Hematopoietic multipotent progenitor cell treated with erythropoietin and hydrocortisone succinate and interleukin-3 and kit ligand, for 4 days (in vitro differentiated cells): ENCODE data around the gene PLPPR2.
A peak's percentile ranks its signal among the peaks of the same experiment; 100 is the strongest.
"Not testable (repeated sequence)": the region's sequence is repeated elsewhere in the genome, so short reads cannot be mapped to it uniquely, and the experiment has no call there.

Source experiments
- DNase-seq: peaks from one replicate; pipeline ENCODE4 v3.0.0-alpha.2; 2015

The PLPPR2 gene

DNA sequence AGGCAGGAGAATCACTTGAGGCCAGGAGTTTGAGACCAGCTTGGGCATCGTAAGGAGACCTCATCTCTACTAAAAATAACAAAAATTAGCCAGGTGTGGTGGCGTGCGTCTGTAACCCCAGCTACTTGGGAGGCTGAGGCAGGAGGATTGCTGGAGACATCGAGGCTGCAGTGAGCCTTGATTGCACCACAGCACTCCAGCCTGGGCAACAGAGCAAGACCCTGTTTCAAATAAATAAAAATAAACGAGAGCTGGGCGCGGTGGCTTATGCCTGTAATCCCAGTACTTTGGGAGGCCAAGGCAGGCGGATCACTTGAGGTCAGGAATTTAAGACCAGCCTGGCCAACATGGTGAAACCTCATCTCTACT is 15.1 kb upstream of the PLPPR2 start:
- not testable (repeated sequence) for DNase-seq

DNA sequence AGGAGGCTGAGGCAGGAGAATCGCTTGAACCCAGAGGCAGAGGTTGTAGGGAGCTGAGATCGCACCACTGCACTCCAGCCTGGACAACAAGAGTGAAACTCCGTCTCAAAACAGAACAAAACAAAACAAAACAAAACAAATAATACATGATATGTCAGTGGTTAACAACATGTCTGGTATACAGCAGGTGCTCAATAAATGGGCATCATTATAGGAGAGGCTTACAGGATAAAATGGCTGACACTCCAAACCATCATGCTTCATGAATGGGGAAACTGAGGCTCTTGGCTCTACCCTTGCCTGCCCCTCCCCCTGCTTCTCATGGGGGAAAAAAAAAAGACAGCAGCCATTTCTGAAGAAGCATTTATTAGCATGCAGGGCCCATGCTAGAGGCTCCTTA is 12.8 kb upstream of the PLPPR2 start:
- DNase-seq: no peak

DNA sequence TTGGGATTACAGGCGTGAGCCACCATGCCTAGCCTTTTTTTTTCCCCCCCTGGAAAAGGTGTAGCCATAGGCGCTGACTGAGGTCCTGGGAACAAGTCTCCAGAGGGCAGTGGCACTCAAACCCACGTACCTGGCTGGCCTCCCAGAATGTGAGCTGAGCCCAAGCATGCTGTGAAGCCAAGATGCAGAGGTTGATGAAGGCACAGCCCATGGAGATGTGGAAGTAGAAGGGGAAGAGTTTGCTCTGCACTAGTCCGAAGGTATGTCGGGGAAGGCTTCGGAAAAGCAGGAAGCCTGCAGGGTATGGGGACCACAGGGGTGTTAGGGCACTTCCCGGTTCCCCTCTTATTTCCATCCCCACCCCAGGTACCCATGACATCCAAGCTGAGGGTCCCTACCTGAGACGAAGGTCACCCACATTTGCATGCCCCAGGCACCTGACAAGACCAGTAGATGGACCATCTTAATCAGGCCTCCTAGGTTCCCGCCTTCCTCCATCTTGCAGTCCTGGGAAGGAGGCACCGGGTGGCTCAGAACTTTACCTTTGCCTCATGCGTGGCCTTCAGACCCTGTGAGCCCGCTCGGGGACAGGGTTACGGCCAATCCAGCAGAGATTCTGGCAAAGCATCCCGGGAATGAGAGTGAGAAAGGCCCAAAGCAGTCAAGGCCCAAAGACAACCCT is 10.0 kb upstream of the PLPPR2 start:
- DNase-seq: no peak

DNA sequence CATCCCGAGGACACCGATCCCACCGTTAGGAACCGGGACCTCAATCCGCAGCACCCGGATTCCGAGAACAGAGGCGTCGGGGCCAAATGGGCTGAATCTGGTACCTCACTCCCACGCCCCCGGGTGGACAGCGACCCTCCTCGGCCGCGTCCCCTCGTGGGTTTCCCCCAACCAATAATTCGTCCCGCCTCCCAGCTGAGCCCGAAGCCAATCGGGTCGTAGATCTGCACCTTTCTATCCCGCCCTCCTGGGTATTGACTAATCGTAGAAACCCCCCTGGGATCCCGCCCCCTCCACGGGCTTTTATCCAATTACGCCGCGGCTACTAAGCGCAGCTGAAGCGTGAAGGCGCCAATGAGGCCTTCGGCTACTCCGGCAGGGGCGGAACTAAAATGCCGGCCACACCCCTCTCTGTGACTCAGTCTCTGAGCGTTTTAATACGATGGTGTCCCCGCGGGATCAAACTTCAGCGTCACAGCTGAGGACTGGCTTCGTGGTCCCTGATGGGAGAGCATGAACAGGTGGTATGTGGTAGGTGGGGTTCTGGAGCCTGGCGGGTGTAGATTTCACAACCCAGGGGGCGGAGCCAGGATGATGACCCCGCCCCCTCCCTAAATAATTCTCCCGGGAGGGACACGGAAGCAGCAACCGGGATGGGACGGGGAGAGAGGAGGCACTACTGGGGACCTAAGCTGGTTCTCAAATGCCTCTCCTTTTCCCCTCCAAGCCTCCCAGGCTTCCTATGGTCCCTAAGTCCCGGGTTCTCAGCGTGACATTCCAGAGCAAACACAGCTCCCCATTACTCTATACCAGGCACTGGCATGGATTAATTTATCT is 8.9 kb upstream of the PLPPR2 start, which contains the start of the genes CCDC159 and TMEM205:
TSS of gene CCDC159 (plus strand) at position 416 of the 837 bp plus-strand sequence. CDS start at position 504, 88 bp downstream.
TSS of gene TMEM205 (minus strand) at position 165 of the 837 bp plus-strand sequence. CDS start 649 bp downstream, outside the sequence.
- DNase-seq: peak; percentile 100

DNA sequence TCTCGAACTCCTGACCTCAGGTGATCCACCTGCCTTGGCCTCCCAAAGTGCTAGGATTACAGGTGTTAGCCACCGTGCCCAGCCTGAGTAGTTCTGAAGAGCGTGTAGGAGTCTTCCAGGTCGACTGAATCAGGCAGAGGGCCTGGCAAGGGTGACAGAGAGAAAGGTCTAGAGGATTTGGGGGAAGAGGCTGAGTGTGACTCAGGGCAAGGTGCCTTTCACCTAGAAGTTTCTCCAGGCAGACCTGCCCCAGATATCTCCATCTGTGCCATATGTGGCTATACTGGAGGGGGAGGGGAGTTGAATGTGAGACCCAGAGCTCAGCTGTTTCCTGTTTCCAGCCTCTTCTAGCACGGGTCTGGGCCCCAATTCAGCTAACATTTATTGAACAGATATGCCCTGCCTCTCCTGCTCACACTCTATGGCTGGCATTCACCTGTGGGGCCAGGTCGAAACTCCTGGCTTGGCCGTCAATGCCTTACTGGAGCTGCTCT is 7.6 kb upstream of the PLPPR2 start:
- peak; percentile 43 for DNase-seq

DNA sequence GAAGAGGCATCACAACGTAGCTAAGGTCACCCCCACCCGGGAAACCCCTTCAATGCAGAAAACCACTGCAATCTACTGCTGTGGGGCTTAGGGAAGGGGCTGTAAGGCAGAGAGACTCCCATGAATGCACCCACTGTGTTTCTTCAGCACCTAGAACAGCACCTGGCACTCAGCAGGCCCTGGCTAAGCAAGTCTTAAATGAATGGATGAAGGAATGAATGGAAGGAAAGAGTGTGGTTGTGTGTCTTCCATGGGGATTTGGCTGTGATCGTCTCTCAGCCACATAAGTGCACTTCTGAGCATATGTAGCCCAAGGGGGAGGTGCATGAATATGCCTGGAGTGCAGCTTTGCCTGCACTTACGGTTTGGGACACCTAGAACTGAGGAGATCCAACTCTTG is 6.1 kb upstream of the PLPPR2 start:
- no peak for DNase-seq

DNA sequence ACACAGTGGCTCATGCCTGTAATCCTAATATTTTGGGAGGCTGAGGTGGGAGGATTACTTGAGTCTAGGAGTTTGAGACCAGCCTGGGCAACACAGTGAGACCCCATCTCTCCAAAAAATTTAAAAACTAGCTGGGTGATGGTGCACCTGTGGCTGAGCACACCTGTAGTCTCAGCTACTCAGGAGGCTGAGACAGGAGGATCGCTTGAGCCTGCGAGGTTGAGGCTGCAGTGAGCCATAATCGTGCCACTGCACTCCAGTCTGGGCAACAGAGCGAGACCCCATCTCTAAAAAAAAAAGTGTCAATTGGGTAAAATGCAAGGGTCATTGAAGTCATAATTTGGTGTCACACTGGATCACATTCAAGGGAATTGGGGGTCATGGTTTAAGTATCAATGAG is 1.1 kb upstream of the PLPPR2 start:
- DNase-seq: not testable (repeated sequence)

DNA sequence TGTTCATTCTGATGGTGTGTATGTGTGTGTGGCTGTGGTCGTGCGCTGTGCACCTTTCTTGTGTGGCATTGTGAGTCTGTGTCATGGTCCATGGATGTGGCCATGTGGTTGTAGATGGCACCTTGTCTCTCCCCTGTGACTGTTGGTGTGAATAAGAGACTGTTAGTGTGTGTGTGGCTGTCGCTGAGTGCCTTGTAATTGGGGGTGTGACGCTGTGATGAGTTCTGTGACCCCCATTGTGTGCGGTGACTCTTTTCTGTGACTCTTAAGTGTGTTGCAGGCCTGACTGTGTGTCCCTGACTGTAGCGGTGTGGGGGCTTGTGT is 804 bp downstream of the PLPPR2 start:
- no peak for DNase-seq

DNA sequence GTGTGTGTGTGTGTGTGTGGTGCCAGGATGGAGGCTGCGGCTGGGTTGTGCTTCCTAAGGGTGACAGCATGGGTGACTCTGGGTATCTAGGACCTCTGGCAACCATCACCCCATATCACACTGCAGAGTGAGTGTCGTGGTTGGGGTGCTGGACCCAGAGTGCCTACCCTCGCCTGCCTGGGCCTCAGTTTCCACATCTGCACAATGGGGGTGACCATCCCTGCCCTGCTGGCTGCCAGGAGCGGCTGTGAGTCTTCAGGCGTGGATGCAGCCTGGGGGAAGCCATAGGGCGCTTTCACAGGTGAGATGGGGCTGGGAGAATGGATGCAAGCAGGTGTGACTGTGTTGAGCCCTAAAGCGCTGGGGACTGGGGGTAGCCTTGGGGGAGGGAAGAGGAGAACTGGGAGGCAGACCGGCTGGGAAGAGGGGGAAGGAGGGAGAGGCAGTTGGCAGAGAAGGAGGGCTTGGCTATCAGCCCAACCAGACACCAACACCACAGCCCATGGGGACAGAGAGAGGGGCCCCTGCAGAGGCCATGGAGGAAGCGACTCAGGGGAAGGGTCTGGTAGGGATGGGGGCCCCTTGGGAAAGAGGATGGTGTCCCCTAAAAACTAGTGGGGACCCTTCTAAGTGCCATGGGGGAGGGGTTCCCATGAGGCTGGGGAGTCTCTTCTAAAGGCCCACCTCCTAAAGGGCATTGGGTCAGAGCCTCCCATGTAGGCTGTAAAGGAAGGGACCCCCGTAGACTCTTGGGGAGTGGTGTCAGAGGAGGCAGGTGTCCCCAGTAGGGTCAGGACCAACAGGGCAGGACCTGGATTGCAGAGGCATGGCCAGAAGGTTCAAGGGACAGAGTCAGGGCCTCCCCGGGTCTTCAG is 1.7 kb downstream of the PLPPR2 start:
- DNase-seq: no peak

DNA sequence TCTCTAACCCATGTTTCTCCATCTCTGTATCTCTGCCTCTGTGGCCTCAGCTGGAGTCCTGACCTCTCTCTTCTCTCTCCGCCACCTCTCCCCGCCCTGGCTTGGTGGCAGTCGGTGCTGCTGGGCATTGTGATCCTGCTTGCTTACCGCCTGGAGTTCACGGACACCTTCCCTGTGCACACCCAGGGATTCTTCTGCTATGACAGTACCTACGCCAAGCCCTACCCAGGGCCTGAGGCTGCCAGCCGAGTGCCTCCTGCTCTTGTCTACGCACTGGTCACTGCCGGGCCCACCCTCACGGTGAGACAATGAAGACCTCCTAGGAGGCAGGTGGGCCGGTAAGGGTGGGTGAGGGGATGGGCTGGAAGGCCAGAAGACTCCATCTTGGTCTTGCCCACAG is 4.2 kb downstream of the PLPPR2 start:
- DNase-seq: no peak

DNA sequence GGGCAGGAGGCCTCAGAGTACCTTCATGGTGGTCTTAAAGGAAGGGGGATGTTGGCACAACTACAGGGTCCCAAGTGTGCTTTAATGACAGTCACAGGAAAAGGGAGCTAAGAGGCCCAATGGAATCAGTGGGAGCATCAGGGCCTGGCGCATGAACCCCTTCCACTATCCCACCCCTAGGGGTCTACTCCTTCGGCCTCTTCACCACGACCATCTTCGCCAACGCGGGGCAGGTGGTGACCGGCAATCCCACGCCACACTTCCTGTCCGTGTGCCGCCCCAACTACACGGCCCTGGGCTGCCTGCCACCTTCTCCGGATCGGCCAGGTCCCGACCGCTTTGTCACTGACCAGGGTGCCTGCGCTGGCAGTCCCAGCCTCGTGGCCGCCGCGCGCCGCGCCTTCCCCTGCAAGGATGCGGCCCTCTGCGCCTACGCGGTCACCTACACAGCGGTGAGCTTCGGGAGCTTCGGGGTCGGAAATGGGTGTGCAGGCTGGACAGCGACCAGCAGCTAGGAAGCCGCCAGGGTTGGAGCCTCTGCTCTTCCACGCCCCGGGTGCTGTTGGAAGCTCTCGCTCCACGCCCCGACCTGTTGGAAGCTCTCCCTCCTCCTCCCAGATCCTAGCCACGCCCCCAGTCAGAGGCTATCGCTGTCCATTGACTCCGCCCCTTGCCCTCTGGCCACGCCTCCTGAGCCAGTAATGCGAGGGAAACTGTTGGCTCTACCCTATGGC is 6.0 kb downstream of the PLPPR2 start:
- peak; percentile 51 for DNase-seq

DNA sequence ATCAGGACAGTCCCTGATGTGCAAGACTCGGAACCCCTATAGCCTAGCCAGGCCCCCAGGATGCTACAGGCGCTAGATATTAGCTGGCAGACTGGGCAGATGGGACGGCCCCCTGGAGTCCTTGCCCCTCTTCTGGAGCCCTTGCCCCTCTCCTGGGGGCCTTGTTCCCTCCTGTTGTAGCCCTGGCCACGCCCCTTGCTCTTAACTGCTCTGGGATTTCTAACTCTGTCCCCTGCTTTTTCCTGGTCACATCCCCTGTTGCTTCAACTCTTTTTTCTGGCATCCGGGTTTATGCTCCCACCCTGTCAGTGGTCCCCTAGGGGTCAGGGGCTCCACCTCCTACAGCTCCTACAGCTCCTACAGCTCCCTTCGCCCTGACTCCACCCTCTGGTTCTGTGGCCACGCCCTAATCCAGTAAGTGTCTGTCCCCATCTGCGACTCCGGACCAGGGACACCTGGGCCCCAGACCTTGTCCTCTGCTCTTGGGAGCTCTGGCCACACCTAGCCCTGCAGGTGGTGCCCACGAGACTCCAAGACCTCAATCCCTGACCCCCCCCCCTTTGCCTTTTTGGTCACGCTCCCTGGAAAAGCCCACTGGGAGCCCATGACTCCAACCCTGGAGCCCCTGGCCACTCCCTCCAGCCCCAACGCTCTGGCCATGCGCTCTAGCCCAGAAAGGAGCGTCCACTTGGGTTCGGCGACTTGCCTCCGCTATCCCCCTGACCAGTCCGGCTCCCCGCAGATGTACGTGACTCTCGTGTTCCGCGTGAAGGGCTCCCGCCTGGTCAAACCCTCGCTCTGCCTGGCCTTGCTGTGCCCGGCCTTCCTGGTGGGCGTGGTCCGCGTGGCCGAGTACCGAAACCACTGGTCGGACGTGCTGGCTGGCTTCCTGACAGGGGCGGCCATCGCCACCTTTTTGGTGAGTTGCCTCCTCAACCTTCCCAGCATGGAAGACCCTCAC is 6.8 kb downstream of the PLPPR2 start:
- no peak for DNase-seq

DNA sequence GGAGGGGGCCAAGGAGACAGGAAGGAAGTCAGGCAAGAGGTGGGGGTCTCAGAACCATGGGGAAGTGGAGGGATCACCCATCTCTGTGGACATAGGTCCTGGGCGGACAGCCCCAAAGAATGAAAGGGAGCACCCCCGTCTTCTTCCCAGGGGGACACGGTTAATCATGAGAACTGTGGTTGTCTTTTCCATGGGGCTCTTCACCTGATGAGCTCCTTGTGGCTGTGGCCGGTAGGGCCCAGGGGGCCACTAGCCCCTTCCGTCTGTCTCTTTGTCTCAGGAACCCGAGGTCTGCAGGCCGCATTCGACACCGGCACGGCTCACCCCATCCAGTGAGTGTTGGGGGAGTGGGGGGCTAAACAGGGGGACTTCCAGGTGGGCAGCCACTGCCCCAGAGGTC is 8.6 kb downstream of the PLPPR2 start:
- no peak for DNase-seq

DNA sequence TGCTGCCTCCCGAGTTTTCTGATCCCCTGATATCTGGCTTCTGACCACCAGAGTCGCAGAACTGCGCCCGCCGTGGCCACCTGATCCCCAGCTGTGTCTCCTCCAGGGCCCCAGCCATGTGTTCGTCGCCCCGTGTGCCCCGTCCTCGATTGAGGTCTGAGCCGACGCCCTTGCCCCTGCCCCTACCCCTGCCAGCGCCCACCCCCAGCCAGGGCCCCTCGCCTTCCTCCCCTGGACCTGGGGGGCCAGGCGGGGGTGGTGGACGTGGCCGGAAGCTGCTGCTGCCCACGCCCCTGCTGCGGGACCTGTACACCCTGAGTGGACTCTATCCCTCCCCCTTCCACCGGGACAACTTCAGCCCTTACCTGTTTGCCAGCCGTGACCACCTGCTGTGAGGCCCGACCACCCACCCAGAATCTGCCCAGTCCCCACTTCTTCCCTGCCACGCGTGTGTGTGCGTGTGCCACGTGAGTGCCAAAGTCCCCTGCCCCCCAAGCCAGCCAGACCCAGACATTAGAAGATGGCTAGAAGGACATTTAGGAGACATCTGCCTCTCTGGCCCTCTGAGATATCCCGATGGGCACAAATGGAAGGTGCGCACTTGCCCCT is 9.2 kb downstream of the PLPPR2 start:
- DNase-seq: no peak

DNA sequence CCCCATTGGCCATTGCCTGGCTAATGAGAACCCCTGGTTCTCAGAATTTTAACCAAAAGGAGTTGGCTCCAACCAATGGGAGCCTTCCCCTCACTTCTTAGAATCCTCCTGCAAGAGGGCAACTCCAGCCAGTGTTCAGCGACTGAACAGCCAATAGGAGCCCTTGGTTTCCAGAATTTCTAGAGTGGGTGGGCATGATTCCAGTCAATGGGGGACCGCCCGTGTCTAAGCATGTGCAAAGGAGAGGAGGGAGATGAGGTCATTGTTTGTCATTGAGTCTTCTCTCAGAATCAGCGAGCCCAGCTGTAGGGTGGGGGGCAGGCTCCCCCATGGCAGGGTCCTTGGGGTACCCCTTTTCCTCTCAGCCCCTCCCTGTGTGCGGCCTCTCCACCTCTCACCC is 9.7 kb downstream of the PLPPR2 start:
- no peak for DNase-seq

DNA sequence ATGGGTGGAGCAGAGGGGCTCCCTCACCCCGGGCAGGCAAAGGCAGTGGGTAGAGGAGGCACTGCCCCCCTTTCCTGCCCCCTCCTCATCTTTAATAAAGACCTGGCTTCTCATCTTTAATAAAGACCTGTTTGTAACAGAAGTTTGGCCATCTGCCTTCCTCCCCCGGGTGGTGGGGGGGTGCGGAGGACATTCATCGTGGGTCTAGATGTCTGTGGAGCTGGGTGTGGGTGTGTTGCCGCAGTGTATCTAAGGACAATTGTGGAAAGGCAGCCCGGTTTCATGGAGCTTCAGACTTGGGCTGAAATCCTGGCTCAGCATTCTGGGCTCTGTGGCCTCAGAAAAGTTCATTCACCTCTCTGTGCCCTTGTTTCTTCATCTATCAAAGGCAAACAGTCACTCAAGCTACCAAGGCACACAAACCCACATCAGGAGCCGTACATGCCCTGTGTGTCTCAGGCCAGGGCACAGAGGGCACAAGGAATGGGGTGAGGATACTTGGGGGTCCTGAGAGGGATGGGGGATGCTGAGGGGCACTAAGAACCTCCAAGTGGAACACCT is 10.4 kb downstream of the PLPPR2 start:
- DNase-seq: no peak

DNA sequence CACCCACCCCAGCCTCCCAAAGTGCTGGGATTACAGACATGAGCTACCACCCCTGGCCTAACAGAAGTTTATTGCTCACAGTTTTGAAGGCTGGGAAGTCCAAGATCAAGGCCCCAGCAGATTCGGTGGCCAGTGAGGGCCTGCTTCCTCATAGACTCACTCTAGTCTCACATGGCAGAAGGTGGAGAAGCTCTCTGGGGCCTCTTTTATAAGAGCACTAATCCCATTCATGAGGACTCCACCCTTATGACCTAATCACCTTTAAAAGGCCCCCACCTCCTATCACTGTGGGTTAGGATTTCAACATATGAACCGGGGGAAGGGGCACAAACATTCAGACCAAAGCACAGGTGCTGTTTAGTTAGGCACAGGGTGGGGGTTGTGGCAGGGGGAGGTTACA is 12.3 kb downstream of the PLPPR2 start:
- DNase-seq: no peak

DNA sequence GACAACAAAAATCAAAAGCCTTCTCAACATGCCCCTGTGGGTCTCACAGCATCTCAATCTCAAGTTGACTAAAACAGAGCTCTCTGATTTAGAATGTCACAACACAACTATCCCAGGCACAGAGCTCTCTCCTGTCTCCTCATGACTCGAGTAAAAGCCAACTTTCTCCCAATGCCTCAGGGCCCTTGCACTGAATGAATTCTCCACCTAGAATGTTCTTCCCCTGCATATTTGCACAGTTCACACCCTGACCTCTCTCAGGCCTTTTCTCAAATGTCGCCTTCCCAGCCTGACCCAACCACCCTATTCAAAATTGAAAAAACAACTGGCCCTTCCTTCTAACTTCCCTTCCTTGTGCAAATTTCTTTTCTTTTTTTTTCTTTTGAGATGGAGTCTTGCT is 15.5 kb downstream of the PLPPR2 start:
- DNase-seq: no peak

DNA sequence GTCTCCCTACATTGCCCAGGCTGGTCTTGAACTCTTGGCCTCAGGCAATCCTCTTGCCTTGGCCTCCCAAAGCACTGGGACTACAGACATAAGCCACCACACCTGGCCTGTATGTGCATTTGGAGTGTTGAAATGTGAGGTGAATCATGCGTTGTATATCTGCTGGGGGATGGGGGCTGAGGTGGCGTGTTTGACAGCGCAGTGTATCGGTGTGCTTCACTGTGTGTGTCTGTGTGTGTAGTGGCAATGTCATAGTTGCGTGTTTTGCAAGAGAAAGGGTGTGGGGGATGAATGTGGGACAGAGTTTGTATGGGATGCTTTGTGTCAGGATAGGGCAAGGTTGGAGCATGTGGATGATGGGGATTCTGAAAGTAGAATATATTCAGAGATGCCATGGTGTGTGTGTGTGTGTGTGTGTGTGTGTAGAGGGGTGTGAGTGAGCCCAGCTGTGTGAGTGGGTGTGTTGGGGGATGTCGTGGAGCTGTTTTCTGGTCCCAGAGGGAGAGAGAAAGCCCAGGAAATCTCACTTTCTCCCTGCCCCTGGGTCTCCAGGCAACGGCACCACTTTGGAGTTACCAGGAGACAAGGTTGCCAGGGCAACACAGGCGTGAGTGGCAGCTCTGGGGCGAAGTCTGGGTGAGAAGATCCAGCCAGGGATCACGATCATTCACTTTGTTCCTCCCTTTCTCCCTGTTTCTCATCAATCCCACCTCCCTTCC is 18.1 kb downstream of the PLPPR2 start:
- DNase-seq: peak; percentile 76
